Colonic mucosa (tissue), 4 donors: ENCODE measurements around the gene MFF. TPM values are rescaled to one million over a fixed set of nuclear protein-coding genes. Genes with fewer than 3 reads are reported as not detected.

Experiments
- DNase-seq: peaks from one replicate; pipeline ENCODE4 v3.0.0-alpha.2; 2020
- H3K27ac ChIP-seq: fragments of 200-600 bp; one replicate; pipeline ENCODE4 v1.8.0; 2021
- H3K27me3 ChIP-seq: fragments of 200-600 bp; one replicate; pipeline ENCODE4 v1.8.0; 2021
- H3K36me3 ChIP-seq: fragments of 200-600 bp; one replicate; pipeline ENCODE4 v1.8.0; 2021
- H3K4me1 ChIP-seq: fragments of 200-600 bp; one replicate; pipeline ENCODE4 v1.8.0; 2021; ENCODE audit warnings: mild to moderate bottlenecking
- H3K4me3 ChIP-seq: fragments of 200-600 bp; one replicate; pipeline ENCODE4 v1.8.0; 2021
- H3K9ac ChIP-seq, 2 donors: one replicate each; pipeline ENCODE4 v1.7.0; 2013; ENCODE audit warnings: control low read depth in 2 of 2, low read depth in 2 of 2, low read length in 2 of 2
- H3K9me3 ChIP-seq: fragments of 200-600 bp; one replicate; pipeline ENCODE4 v1.8.0; 2021
- intact Hi-C: fragments of 100-400 bp; cut with DNase I; formaldehyde crosslinking; loops from one replicate; pipeline ENCODE4 v1.14.1; 2022
- total RNA-seq, 2 donors: library from RNA; stranded (reverse); fragmentation: NEBNext Ultra II Directional in 1 of 2; extraction: Animal tissue kit (Norgen Biotek cat#: 25700) in 1 of 2; gene quantifications; one replicate each; pipeline ENCODE4 v1.2.1, GENCODE V29; 2021
- TF ChIP-seq, protein P1 (sequence below): fragments of 200-600 bp; IDR thresholded peaks from one replicate; pipeline ENCODE4 v1.8.0; 2022; ENCODE audit warnings: antibody characterized with exemption, mild to moderate bottlenecking
- donor health status: healthy.
- donor health status: DM: no; HTN: no; CAD: no.
- donor health status: DM: no; HTN: no; CAD: no.

The MFF gene
- total RNA-seq, 2 donors from 2014 or later, result 72.2 to 79.1 TPM

DNA sequence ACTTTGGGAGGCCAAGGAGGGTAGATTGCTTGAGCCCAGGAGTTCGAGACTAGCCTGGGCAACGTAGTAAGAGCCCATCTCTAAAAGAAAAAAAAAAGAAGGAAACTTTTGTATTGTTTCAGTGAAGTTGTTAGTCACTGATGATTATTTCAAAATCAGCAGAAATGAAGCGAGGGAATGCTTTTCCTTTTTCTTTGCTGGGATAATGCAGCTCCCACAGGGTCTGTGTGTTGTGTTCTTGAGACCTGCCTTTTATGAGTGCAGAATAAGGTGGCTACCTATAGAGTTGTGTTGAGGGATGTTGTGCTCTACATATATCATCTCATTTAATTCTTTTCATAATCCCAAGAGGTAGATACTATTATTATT is 42.4 kb downstream of the MFF start:
- H3K9ac ChIP-seq, result no peak overlapping the region
- intact Hi-C loops, result no loop called here
- TF ChIP-seq, protein P1, sequence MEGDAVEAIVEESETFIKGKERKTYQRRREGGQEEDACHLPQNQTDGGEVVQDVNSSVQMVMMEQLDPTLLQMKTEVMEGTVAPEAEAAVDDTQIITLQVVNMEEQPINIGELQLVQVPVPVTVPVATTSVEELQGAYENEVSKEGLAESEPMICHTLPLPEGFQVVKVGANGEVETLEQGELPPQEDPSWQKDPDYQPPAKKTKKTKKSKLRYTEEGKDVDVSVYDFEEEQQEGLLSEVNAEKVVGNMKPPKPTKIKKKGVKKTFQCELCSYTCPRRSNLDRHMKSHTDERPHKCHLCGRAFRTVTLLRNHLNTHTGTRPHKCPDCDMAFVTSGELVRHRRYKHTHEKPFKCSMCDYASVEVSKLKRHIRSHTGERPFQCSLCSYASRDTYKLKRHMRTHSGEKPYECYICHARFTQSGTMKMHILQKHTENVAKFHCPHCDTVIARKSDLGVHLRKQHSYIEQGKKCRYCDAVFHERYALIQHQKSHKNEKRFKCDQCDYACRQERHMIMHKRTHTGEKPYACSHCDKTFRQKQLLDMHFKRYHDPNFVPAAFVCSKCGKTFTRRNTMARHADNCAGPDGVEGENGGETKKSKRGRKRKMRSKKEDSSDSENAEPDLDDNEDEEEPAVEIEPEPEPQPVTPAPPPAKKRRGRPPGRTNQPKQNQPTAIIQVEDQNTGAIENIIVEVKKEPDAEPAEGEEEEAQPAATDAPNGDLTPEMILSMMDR, result no peak
- H3K9me3 ChIP-seq, result no peaks in the 10 kb centered on the region
- H3K27me3 ChIP-seq, result no peaks in the 10 kb centered on the region
- no peak for DNase-seq
- H3K4me3 ChIP-seq, result no peak overlapping the region
- H3K27ac ChIP-seq, result no peak overlapping the region
- H3K36me3 ChIP-seq, result no peaks in the 10 kb centered on the region
- no peaks in the 10 kb centered on the region for H3K4me1 ChIP-seq

DNA sequence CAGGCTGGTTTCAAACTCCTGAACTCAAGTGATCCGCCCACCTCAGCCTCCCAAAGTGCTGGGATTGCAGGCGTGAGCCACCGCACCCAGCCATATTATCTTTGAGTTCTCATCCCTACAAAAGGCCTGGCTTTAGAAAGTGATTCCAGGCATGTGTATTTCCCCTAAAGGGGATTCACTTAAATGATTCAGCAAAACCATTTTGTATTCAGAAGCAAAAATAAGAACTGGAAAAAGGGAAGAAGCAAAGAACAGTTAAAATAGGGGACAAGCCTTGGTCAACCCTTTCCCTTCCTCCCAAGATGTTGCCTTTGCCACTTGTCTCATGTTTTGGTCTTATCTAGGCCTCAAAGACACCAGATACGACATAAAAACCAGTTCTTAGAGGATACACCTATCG is 43.5 kb downstream of the MFF start:
- Histone ChIP-seq H3K9me3 (no peaks in the 10 kb centered on the region), H3K4me1 (no peaks in the 10 kb centered on the region), H3K4me3 (no peak overlapping the region), H3K36me3 (no peaks in the 10 kb centered on the region), H3K27me3 (no peaks in the 10 kb centered on the region), H3K9ac (no peak overlapping the region), H3K27ac (no peak overlapping the region)
- TF ChIP-seq, protein P1, result no peak
- intact Hi-C loops, result no loop called here
- DNase-seq, result no peak

DNA sequence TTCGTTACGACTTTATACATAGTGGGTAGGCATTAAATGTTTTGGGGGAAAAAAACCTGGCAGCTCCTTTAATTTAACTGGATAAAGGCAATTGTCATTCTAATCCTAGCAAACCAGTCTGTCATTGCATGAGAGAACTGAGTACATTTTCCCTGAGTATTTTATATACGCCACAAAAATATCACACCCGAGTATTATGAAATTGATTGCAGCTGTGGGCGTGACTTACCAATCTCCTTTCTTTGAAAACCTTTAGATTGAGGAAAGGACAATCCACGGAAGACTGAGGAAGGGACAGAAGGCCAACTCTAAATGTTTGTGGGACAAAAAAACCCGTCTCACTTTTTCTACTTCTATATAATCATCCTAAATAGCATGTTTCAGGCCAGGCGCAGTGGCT is 45.0 kb downstream of the MFF start:
- Histone ChIP-seq H3K4me1 (no peaks in the 10 kb centered on the region), H3K4me3 (no peak overlapping the region), H3K27me3 (no peaks in the 10 kb centered on the region), H3K36me3 (no peaks in the 10 kb centered on the region), H3K9ac (no peak overlapping the region), H3K9me3 (no peaks in the 10 kb centered on the region), H3K27ac (no peak overlapping the region)
- intact Hi-C loops, result no loop called here
- TF ChIP-seq, protein P1, result no peak
- no peak for DNase-seq

DNA sequence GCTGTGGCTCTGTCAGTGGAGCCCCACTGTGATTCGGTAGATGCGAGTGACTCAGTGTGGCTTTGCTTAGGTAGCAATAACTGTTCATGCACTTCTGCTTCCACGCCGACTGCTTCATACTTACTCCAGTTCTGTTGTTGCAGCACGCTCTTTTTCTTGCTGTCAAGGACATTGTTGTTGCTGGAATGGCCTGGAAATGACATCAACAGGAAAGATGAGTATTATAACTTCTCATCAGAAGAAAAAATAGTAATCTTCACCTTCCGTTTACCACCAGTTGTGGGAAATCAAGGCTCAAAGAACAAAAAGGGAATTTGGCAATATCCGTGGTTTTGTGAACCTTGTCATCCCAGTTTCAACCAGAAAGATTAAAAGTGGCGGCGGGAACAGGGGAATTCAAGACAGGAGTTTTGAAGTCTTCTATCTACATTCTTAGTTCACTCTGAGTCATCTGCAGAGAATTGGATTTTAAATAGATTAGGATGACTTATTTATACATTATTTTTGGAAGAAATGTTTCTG is 45.8 kb downstream of the MFF start:
- no peaks in the 10 kb centered on the region for H3K9me3 ChIP-seq
- H3K36me3 ChIP-seq, result no peaks in the 10 kb centered on the region
- TF ChIP-seq, protein P1, result no peak
- no peak overlapping the region for H3K4me3 ChIP-seq
- H3K4me1 ChIP-seq, result no peaks in the 10 kb centered on the region
- no peak overlapping the region for H3K9ac ChIP-seq
- no peak for DNase-seq
- no peaks in the 10 kb centered on the region for H3K27me3 ChIP-seq
- H3K27ac ChIP-seq, result no peak overlapping the region
- intact Hi-C loops, result no loop called here

DNA sequence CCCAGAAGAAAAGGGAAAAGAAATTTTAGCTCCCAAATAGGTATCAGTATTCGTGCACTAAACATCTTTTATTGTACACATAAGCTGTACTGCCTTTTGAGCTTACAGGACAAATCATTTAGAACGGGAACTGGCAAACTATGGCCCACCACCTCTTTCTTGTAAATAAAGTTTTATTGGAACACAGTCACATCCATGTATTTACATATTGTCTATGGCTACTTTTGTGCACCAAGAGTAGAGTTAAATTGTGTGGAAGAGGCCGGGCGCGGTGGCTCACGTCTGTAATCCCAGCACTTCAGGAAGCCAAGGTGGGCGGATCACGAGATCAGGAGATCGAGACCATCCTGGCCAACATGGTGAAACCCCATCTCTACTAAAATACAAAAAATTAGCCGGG is 48.3 kb downstream of the MFF start:
- no peak overlapping the region for H3K4me3 ChIP-seq
- no peak overlapping the region for H3K27ac ChIP-seq

More for the DNA sequence above, 48.3 kb downstream of the MFF start:
- Histone ChIP-seq H3K9me3 (no peaks in the 10 kb centered on the region), H3K9ac (no peak overlapping the region), H3K4me1 (no peaks in the 10 kb centered on the region), H3K27me3 (no peaks in the 10 kb centered on the region), H3K36me3 (no peaks in the 10 kb centered on the region)
- TF ChIP-seq, protein P1, result no peak
- DNase-seq, result no peak
- intact Hi-C loops, result no loop called here
